Muscle layer of colon (tissue), 2 donors: ENCODE data around the gene METTL1.

Experiments used
- H3K27ac ChIP-seq: one replicate; pipeline ENCODE4 v1.7.0; 2013; ENCODE audit warnings: low read depth, mild to moderate bottlenecking, low read length, moderate library complexity
- H3K27me3 ChIP-seq, 2 donors: one replicate each; pipeline ENCODE4 v1.7.0; 2013; ENCODE audit warnings: low read length in 2 of 2, mild to moderate bottlenecking in 2 of 2; ENCODE audit not compliant: insufficient read depth in 2 of 2, control insufficient read depth in 1 of 2
- H3K36me3 ChIP-seq: one replicate; pipeline ENCODE4 v1.7.0; 2013; ENCODE audit warnings: mild to moderate bottlenecking, low read length; ENCODE audit not compliant: insufficient read depth
- H3K4me1 ChIP-seq: one replicate; pipeline ENCODE4 v1.7.0; 2013; ENCODE audit warnings: mild to moderate bottlenecking, low read length; ENCODE audit not compliant: insufficient read depth
- H3K4me3 ChIP-seq, 2 donors: one replicate each; pipeline ENCODE4 v1.7.0; 2013; ENCODE audit warnings: low read length in 2 of 2, low read depth in 1 of 2, mild to moderate bottlenecking in 1 of 2, moderate library complexity in 1 of 2
- H3K9ac ChIP-seq: one replicate; pipeline ENCODE4 v1.7.0; 2013; ENCODE audit warnings: low read length
- H3K9me3 ChIP-seq: one replicate; pipeline ENCODE4 v1.7.0; 2013; ENCODE audit warnings: mild to moderate bottlenecking, low read length
- donor health status: abdominal sarcoma.
- donor health status: Adenocarcinoma of cecum.

METTL1 gene

DNA sequence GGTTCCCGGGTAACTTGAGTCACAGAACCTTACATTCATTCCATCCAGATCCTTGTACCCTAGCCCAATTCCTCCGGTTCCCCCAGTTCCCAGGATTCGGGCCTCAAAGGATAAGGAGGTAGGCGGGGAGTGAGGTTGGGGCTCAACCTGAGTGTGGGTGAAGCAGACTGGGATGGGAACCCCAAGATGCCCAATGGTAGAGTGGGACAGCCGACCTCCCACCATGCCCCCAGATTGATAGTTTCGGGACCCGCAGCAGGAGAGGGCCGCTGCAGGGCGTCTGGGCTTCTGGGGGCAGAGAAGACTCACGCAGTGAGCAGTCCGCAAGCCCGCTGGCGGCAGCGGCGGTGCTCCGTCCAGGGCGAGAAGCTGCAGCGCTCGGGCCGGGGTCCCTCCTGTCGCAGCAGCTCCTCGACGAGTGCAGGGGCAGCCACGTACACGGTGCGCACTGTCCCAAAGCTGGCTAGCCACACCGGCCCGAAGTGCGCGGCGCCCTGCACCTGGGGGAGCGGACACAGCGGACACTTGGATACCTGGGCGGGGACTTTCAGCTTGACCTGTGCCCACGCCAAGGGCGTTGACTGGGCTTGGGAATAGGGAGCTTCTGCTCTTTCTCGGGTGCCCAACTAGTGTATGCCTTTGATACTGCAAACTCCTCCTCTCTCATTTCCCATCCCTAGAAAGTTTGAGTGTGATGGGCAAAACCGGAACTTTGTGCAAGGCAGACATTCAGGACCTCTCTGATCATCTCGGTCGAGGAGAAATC, 6.0 kb downstream of the METTL1 start:
- Histone ChIP-seq H3K27me3 (peaks cover 40 to 48% of the 10 kb centered on the region in 2 donors), H3K27ac (no peak overlapping the region), H3K4me1 (peaks cover 29% of the 10 kb centered on the region), H3K9me3 (no peaks in the 10 kb centered on the region), H3K4me3 (peak overlapping the region; percentile 15 to 46), H3K9ac (no peak overlapping the region), H3K36me3 (peaks cover 5% of the 10 kb centered on the region)

DNA sequence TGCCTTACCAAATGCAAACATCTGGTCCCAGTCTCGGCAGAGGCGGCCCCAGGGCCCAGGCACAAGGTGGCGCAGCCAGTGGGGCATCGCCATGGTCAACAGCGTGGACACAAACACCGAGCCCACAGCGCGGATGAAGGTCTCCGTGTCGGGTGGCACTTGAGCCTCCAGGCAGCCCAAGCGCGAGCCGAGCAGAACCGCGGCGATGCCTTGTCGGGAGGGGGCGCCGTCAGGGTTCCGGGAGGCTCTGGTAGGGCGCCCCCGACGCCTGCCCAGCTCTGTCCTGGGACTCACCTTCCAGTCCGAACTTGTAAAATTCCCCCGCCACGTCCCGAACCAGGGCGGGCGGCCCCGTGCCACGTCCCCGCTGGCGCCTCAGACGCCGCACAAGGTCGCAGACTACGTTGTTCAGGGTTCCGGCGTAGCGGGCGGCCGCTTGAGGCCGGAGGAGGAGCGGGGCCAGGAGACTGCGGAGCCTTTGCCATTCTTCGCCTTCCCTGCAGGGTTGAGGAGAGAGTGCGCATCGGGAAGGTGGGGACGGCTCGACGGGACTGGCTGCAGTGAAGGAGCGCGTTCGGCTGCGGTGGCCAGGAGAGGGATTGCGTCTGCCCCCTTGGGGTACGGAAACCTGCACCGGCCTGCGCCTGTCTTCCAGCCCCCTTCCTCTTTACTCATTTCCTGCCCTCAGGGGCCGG, 6.8 kb downstream of the METTL1 start:
- Histone ChIP-seq H3K27ac (no peak overlapping the region), H3K4me3 (peak overlapping the region; percentile 1 to 46), H3K9ac (no peak overlapping the region), H3K36me3 (peaks cover 5% of the 10 kb centered on the region), H3K4me1 (peaks cover 29% of the 10 kb centered on the region), H3K9me3 (no peaks in the 10 kb centered on the region), H3K27me3 (peaks cover 40 to 52% of the 10 kb centered on the region in 2 donors)

DNA sequence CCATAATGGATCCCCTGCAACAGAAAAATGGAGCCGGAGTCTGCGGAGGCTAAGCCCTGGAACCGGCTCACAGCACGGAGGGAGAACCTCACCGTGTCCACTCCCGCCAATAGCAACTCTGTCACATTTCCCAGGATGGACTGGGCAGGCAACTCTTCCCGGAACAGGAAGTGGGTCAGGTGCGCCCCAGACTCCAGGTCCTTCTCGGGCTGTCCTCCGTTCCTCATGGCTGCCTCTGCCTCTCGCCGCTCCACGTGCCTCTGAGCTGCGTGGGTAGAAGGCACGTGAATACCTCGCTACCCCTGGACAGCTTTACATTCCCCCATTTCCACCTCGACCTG, 7.3 kb downstream of the METTL1 start:
- Histone ChIP-seq H3K36me3 (peaks cover 5% of the 10 kb centered on the region), H3K27me3 (peaks cover 40 to 52% of the 10 kb centered on the region in 2 donors), H3K27ac (no peak overlapping the region), H3K4me1 (peaks cover 29% of the 10 kb centered on the region), H3K9me3 (no peaks in the 10 kb centered on the region), H3K9ac (no peak overlapping the region), H3K4me3 (peak overlapping the region in 1 of 2 donors; percentile 46)

DNA sequence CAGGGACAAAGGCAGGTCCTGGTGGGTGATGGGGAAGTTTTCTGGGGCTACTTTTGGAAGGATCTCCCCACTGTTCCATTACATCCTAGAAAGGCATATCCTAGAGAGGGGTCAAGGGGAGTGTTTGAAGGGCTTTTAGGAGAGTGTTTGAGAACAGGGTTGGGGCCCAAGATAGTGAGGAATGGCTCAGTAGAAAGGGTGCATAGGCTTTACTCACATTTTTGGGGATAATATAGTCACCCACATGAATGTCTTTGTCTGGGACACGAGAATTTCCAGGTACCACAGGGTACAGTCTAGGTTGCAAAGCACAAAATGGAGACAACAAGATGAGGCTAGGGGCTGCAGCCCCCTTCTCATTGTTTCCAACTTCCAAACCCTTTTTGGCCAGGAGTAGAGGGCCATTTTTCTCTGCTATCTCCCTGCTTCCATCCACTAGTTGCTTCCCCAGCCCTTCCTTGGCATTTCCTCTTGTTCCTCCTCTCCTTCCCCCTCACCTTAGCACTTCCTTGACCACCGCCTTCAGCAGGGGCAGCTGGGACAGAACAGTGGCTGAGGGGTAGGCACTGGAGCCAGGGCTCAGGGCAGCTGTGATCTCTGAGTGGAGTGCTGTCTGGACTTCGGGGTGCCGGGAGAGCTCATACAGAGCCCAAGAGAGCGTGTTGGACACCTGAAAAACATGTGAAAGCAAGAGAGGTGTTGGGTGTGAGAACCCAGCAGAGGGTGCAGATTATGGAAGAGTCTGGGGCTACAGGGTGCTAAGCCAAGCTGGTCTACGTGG, 7.8 kb downstream of the METTL1 start:
- Histone ChIP-seq H3K9me3 (no peaks in the 10 kb centered on the region), H3K4me1 (peaks cover 29% of the 10 kb centered on the region), H3K27me3 (peaks cover 40 to 52% of the 10 kb centered on the region in 2 donors), H3K27ac (no peak overlapping the region), H3K9ac (no peak overlapping the region), H3K36me3 (peaks cover 7% of the 10 kb centered on the region), H3K4me3 (no peak overlapping the region)

DNA sequence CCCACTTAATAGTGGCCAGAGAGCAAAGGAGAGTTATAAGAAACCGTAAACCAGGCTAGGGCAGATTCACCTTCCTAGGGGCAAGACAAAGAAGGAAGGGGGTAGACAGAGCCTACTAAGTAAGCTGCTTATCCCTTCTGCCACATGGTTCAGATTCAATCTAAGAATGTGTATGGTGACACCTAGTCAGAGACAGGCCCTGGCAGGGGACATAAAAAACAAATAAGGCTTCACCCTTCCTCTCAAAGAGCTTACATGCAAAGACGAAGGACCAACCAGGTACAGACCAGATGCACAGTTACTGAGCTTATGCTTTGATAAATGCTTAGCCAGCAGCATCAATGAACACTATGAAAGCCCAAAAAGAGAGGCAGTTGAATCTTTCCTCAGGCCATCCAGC, 9.4 kb downstream of the METTL1 start:
- no peak overlapping the region for H3K27ac ChIP-seq
- no peak overlapping the region for H3K4me3 ChIP-seq
- peaks cover 16% of the 10 kb centered on the region for H3K36me3 ChIP-seq
- H3K9ac ChIP-seq: no peak overlapping the region
- peaks cover 29% of the 10 kb centered on the region for H3K4me1 ChIP-seq
- H3K27me3 ChIP-seq: peaks cover 40 to 52% of the 10 kb centered on the region in 2 donors
- H3K9me3 ChIP-seq: no peaks in the 10 kb centered on the region

DNA sequence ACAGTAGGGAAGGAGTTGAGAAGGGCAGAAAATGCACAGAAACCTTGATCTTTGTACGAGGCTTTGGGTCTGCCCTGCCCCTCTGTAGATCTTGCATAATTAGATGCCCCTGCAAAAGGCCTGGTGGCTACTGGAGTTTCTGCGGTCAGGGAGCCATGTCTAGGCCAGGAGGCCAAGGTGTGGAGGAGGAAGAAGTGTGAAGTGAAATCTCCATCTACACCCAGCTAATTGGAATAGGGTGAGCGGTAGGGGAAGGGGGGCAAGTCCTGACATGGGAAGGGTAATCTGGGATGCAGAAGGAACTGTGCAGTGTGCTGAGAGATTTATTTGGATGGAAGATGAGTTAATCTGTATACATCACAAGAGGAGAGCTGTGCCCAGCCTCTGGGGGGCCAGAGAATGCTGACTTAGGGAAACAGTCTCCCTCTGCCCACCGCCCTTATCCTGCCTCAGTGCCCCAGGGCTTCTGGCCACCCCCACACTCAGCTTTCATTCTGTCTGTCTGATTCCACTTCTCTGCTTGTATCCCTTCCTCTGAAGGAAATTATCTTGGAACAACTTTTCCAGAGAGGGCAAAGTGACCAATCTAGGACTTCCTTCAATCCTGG, 10.4 kb downstream of the METTL1 start:
- H3K36me3 ChIP-seq: peaks cover 16% of the 10 kb centered on the region
- H3K27ac ChIP-seq: no peak overlapping the region
- peaks cover 40 to 52% of the 10 kb centered on the region in 2 donors for H3K27me3 ChIP-seq
- H3K9me3 ChIP-seq: no peaks in the 10 kb centered on the region
- H3K4me1 ChIP-seq: peaks cover 24% of the 10 kb centered on the region
- no peak overlapping the region for H3K9ac ChIP-seq
- H3K4me3 ChIP-seq: no peak overlapping the region

DNA sequence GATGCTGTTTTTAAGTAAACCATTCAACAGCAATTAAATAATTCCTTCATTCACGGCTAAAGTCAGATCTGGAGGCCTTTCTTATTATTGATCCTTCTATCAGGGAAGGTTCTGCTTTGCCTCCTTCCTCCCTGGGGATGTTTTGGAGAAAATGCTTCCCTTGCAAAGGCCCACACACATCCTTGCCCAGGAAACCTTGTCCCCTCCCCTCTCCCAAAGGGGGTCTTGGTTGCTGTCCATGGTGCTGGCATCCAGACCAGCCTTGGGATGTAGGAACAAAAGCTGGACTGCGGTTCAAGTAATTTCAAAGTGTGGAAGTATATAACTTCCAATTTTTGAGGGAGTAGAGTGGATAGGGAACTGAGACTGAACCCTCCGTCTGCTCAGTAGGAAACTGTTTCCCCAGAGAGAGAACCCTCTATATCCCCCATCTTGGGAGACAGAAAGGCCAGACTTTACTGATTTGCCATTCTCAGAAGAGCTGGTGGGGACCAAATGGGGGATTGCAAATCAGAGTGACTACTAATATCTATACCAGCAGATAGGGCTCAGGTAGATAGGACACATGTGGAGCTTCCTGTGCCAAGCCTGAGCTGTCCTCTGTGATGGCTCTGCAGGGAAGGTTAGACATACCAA, 11.4 kb downstream of the METTL1 start:
- H3K4me3 ChIP-seq: no peak overlapping the region
- H3K9ac ChIP-seq: no peak overlapping the region
- H3K9me3 ChIP-seq: no peaks in the 10 kb centered on the region
- H3K4me1 ChIP-seq: peaks cover 21% of the 10 kb centered on the region
- H3K27ac ChIP-seq: no peak overlapping the region
- H3K36me3 ChIP-seq: peaks cover 16% of the 10 kb centered on the region
- peaks cover 33 to 44% of the 10 kb centered on the region in 2 donors for H3K27me3 ChIP-seq

DNA sequence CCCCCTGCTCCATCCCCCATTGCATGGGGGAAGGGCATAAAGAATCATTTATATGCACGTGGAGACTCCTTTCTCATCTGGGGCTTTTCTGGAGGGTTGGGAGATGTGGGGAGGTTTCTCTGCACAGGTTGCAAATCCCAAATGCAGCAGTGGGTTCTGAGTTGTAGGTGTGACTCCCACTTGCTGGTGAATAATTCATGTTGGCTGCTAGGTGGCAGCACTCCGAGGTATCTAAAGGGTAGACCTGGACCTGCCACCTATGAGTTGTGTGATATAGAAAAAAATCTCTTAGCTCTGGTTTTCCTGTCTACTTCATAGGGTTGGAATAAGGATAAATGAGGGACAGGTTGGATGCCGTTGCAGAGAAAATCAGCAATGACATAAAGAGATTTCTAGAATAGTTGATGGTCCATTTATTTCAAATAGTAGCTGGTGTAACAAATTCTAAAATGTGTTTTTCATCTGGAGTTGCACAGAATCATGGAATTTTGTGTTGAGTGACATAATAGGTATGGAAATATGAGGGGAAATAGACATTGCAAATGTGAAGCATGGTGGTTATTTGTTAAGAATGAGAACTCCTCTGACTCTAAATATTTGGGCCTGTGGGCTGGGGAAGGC, 12.4 kb downstream of the METTL1 start:
- H3K4me1 ChIP-seq: peaks cover 14% of the 10 kb centered on the region
- H3K36me3 ChIP-seq: peaks cover 16% of the 10 kb centered on the region
- no peak overlapping the region for H3K4me3 ChIP-seq
- no peak overlapping the region for H3K9ac ChIP-seq
- no peak overlapping the region for H3K27ac ChIP-seq
- H3K9me3 ChIP-seq: no peaks in the 10 kb centered on the region
- peaks cover 23 to 34% of the 10 kb centered on the region in 2 donors for H3K27me3 ChIP-seq

DNA sequence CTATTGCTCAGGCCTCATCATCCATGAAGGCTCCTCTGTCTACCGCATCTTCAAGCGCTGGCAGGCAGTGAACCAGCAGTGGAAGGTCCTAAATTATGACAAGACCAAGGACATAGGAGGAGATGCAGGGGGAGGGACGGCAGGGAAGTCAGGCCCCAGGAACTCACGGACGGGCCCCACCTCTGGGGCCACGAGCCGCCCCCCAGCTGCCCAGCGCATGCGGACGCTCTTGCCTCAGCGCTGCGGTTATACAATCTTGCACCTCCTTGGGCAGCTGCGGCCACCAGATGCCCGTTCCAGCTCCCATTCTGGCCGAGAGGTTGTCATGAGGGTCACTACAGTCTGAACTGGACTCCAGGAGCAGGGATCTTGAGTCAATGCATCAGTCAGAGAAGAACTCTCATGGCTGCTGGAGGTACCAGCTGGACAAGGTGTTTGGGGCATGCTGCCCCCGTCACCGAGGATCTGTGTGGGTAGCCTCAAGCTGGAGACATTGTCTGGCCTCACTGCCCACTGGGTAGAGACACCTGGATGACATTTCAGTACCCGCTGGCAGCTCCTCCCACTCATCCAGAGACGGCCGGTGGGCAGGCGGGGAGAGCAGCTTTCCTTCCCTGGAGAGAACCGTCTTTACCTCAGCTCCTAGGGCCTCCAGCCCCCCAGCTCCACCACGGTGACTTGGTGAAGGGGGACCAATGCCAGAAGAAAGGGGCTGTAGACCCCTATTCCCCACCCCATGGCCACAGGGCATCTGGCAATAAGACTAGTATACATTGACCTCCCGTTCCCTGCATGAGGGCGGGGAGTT, 13.1 kb downstream of the METTL1 start:
- H3K27me3 ChIP-seq: peaks cover 16 to 26% of the 10 kb centered on the region in 2 donors
- no peaks in the 10 kb centered on the region for H3K9me3 ChIP-seq
- H3K4me1 ChIP-seq: peaks cover 18% of the 10 kb centered on the region
- no peak overlapping the region for H3K4me3 ChIP-seq
- no peak overlapping the region for H3K27ac ChIP-seq
- no peak overlapping the region for H3K9ac ChIP-seq
- peaks cover 16% of the 10 kb centered on the region for H3K36me3 ChIP-seq

DNA sequence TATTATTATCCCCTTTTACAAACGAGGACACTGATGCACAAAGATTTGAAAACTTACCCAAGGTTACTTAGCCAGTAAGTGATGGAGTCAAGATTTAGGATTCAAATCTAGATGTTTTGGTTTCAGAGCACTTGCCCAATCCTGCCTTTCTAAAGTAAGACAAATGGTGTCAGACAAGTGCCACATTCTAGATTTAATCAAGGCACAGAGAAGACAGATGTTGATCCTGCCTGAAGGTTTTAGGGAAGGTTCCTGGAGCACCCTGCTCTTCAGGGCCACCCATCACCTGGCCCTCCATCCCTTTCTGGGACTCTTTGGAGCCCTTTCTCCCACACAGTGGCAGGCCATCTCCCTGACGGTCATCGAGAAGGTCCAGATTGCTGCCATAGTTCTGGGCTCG, 14.1 kb downstream of the METTL1 start:
- peaks cover 16% of the 10 kb centered on the region for H3K36me3 ChIP-seq

More for the DNA sequence above, 14.1 kb downstream of the METTL1 start:
- Histone ChIP-seq H3K9me3 (no peaks in the 10 kb centered on the region), H3K4me3 (no peak overlapping the region), H3K27me3 (peaks cover 6 to 17% of the 10 kb centered on the region in 2 donors), H3K9ac (no peak overlapping the region), H3K4me1 (peaks cover 22% of the 10 kb centered on the region), H3K27ac (no peak overlapping the region)
